PFSK-1 (cell line): Measurements from ENCODE around the gene EPB41L4B.

Experiments used
- SIN3A ChIP-seq: IDR thresholded peaks from 2 replicates; pipeline ENCODE4 v1.6.1; 2012; ENCODE audit warnings: mild to moderate bottlenecking, low read length, moderate library complexity, borderline replicate concordance; ENCODE audit not compliant: insufficient read depth
- TAF1 ChIP-seq: IDR thresholded peaks from 2 replicates; pipeline ENCODE4 v1.6.1; 2012; ENCODE audit warnings: low read length, control low read depth, borderline replicate concordance; ENCODE audit not compliant: insufficient read depth

DNA sequence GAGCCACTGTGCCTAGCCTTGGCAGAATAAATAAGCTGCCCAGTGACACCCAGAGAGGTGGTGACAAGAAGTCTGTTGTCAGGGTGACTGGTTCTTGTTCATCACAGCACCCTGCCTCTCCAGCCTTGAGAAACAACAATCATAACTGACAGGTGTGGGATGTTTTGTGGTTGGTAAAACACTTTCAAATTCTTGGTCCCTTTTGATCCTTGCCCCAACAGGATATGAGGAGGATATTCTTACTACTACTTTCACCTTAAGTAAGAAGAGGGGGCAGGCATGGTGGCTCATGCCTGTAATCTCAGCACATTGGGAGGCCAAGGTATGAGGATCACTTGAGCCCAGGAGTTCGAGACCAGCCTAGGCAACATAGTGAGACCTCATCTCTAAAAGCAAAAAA, 139.6 kb downstream of the EPB41L4B start:
- TF ChIP-seq TAF1 (no peak), SIN3A (no peak)
